UCSD-AML1 (cell line): ENCODE results near the gene CXCL13.
"Not testable (repeated sequence)": the region's sequence is repeated elsewhere in the genome, so short reads cannot be mapped to it uniquely, and the experiment has no call there.

Experiments used
- DNase-seq: peaks from one replicate; lab custom pipeline; 2025; ENCODE audit not compliant: unreplicated experiment; lab: John Stamatoyannopoulos, UW

The CXCL13 gene

GRCh38 chr4:77652237-77652897 lies 46.7 kb downstream of the CXCL13 start:
- DNase-seq = no peak

GRCh38 chr4:77653162-77653758 lies 47.6 kb downstream of the CXCL13 start:
- no peak for DNase-seq

GRCh38 chr4:77660318-77660717 lies 54.7 kb downstream of the CXCL13 start:
- DNase-seq = not testable (repeated sequence)
